Neural cell (in vitro differentiated cells): ENCODE measurements around the gene AHRR. TPM values are rescaled to one million over a fixed set of nuclear protein-coding genes. Genes with fewer than 3 reads are reported as not detected.

Experiments
- H2AFZ ChIP-seq: fragments of 200-600, 300-800 bp; sonication (generic), shearing (Covaris generic); 2 replicates; pipeline ENCODE4 v1.6.0; 2014; ENCODE audit warnings: low read depth, mild to moderate bottlenecking, antibody characterized with exemption, low read length, moderate library complexity
- H3F3A ChIP-seq: fragments of 200-600 bp; shearing (Covaris generic); 2 replicates; pipeline ENCODE4 v1.6.1; 2016; ENCODE audit warnings: mild to moderate bottlenecking, moderate library complexity, mixed read lengths, antibody characterized with exemption, low read length; ENCODE audit not compliant: insufficient read depth, poor library complexity, severe bottlenecking
- H3K27ac ChIP-seq: fragments of 200-600, 300-800 bp; sonication (generic), shearing (Covaris generic); 2 replicates; pipeline ENCODE4 v1.5.1; 2014; ENCODE audit warnings: mild to moderate bottlenecking, low read length, moderate library complexity
- H3K27me3 ChIP-seq: fragments of 300-800, 200-600 bp; sonication (generic), shearing (Covaris generic); 2 replicates; pipeline ENCODE4 v1.6.0; 2014; ENCODE audit warnings: mild to moderate bottlenecking, low read depth, low read length, moderate library complexity; ENCODE audit not compliant: insufficient read depth
- H3K36me3 ChIP-seq: fragments of 300-800, 200-600 bp; sonication (generic), shearing (Covaris generic); 2 replicates; pipeline ENCODE4 v1.5.1; 2014; ENCODE audit warnings: mild to moderate bottlenecking, antibody characterized with exemption, low read length, moderate library complexity; ENCODE audit not compliant: insufficient read depth
- H3K4me2 ChIP-seq: fragments of 300-800, 200-600 bp; sonication (generic), shearing (Covaris generic); 2 replicates; pipeline ENCODE4 v1.6.0; 2014; ENCODE audit warnings: mild to moderate bottlenecking, low read length
- H3K4me3 ChIP-seq: fragments of 300-800, 200-600 bp; sonication (generic), shearing (Covaris generic); 2 replicates; pipeline ENCODE4 v1.5.1; 2014; ENCODE audit warnings: mild to moderate bottlenecking, low read length, moderate library complexity
- H3K79me2 ChIP-seq: fragments of 200-600 bp; shearing (Covaris generic); replicated peaks from 2 replicates; pipeline ENCODE4 v1.6.0; 2014; ENCODE audit warnings: mild to moderate bottlenecking, low read length, moderate library complexity; ENCODE audit not compliant: insufficient read depth
- H3K9ac ChIP-seq: fragments of 300-800, 200-600 bp; sonication (generic), shearing (Covaris generic); 2 replicates; pipeline ENCODE4 v1.6.1; 2016; ENCODE audit warnings: mild to moderate bottlenecking, low read length, mixed read lengths
- H3K9me2 ChIP-seq: fragments of 200-600 bp; shearing (Covaris generic); 2 replicates; pipeline ENCODE4 v1.6.1; 2016; ENCODE audit warnings: mild to moderate bottlenecking, low read length, mixed read lengths; ENCODE audit not compliant: insufficient read depth
- H3K9me3 ChIP-seq: fragments of 200-600, 300-800 bp; sonication (generic), shearing (Covaris generic); 2 replicates; pipeline ENCODE4 v1.6.1; 2016; ENCODE audit warnings: mild to moderate bottlenecking, mixed run types, low read length, moderate library complexity, mixed read lengths
- H4K20me1 ChIP-seq: fragments of 200-600 bp; shearing (Covaris generic); 2 replicates; pipeline ENCODE4 v1.6.1; 2016; ENCODE audit warnings: mild to moderate bottlenecking, mixed run types; ENCODE audit not compliant: insufficient read depth
- CTCF ChIP-seq: fragments of 450-650 bp; IDR thresholded peaks from 2 replicates; pipeline ENCODE4 v1.5.1; 2014; ENCODE audit warnings: antibody characterized with exemption, mild to moderate bottlenecking, moderate library complexity; ENCODE audit not compliant: poor library complexity, severe bottlenecking
- EP300 ChIP-seq: fragments of 450-650 bp; conservative IDR thresholded peaks from 2 replicates; pipeline ENCODE4 v1.6.1; 2014; ENCODE audit warnings: antibody characterized with exemption, mild to moderate bottlenecking, moderate library complexity; ENCODE audit not compliant: poor library complexity, severe bottlenecking
- EZH2 ChIP-seq: fragments of 200-600, 300-800 bp; shearing (Covaris generic), sonication (generic); IDR thresholded peaks from 2 replicates; pipeline ENCODE4 v1.6.1; 2014; ENCODE audit warnings: antibody characterized with exemption, low read length, borderline replicate concordance, mild to moderate bottlenecking; ENCODE audit not compliant: insufficient read depth, poor library complexity, severe bottlenecking
- MXI1 ChIP-seq: fragments of 450-650 bp; conservative IDR thresholded peaks from 2 replicates; pipeline ENCODE4 v1.6.1; 2014; ENCODE audit warnings: antibody characterized with exemption, mild to moderate bottlenecking; ENCODE audit not compliant: poor library complexity, severe bottlenecking
- POLR2AphosphoS5 ChIP-seq: IDR thresholded peaks from 2 replicates; pipeline ENCODE4 v1.6.1; 2012
- RAD21 ChIP-seq: fragments of 450-650 bp; conservative IDR thresholded peaks from 2 replicates; pipeline ENCODE4 v1.6.1; 2014; ENCODE audit warnings: antibody characterized with exemption, mild to moderate bottlenecking, moderate library complexity
- REST ChIP-seq: IDR thresholded peaks from 2 replicates; pipeline ENCODE4 v1.6.1; 2012; ENCODE audit warnings: borderline replicate concordance
- SMC3 ChIP-seq: fragments of 450-650 bp; conservative IDR thresholded peaks from 2 replicates; pipeline ENCODE4 v1.6.1; 2014; ENCODE audit warnings: antibody characterized with exemption, mild to moderate bottlenecking, moderate library complexity; ENCODE audit not compliant: poor library complexity
- TAF1 ChIP-seq: IDR thresholded peaks from 2 replicates; pipeline ENCODE4 v1.6.1; 2012; ENCODE audit warnings: low read depth
- polyA plus RNA-seq: library from polyadenylated mRNA; depleted of rRNA; stranded (reverse); fragments of >200 nt; gene quantifications from 2 replicates; pipeline ENCODE4 v1.2.3, GENCODE V29; 2014

The AHRR gene
- polyA plus RNA-seq, 1 donor from 2014 or later = 0.26 TPM

GRCh38 chr5:429453-430188 lies 108.1 kb downstream of the AHRR start:
- no peaks in the 10 kb centered on the region for H3K9me2 ChIP-seq
- H3K9ac ChIP-seq = no peak overlapping the region
- no peaks in the 10 kb centered on the region for H3F3A ChIP-seq
- H3K4me3 ChIP-seq = no peak overlapping the region
- H2AFZ ChIP-seq = no peak overlapping the region
- no peaks in the 10 kb centered on the region for H3K27me3 ChIP-seq
- no peaks in the 10 kb centered on the region for H4K20me1 ChIP-seq
- no peaks in the 10 kb centered on the region for H3K79me2 ChIP-seq
- no peak overlapping the region for H3K4me2 ChIP-seq
- H3K27ac ChIP-seq = no peak overlapping the region
- no peak for TF ChIP-seq REST
- TF ChIP-seq EP300 = no peak
- no peak for TF ChIP-seq TAF1
- no peak for TF ChIP-seq POLR2AphosphoS5
- TF ChIP-seq CTCF = no peak
- TF ChIP-seq SMC3 = no peak
- TF ChIP-seq MXI1 = no peak
- no peak for TF ChIP-seq RAD21
- no peak for TF ChIP-seq EZH2
- H3K36me3 ChIP-seq = no peaks in the 10 kb centered on the region
- H3K9me3 ChIP-seq = no peaks in the 10 kb centered on the region

GRCh38 chr5:430214-430925 lies 108.9 kb downstream of the AHRR start:
- H3K79me2 ChIP-seq = no peaks in the 10 kb centered on the region
- no peak overlapping the region for H3K4me2 ChIP-seq
- TF ChIP-seq SMC3 (no peak), POLR2AphosphoS5 (no peak), MXI1 (no peak), CTCF (no peak), EP300 (no peak), REST (no peak), RAD21 (no peak), EZH2 (no peak), TAF1 (no peak)
- H4K20me1 ChIP-seq = no peaks in the 10 kb centered on the region
- H3K9ac ChIP-seq = no peak overlapping the region
- no peak overlapping the region for H3K4me3 ChIP-seq
- H3K27me3 ChIP-seq = no peaks in the 10 kb centered on the region
- no peaks in the 10 kb centered on the region for H3K9me2 ChIP-seq
- H3K9me3 ChIP-seq = no peaks in the 10 kb centered on the region
- H3F3A ChIP-seq = no peaks in the 10 kb centered on the region
- no peak overlapping the region for H3K27ac ChIP-seq
- H3K36me3 ChIP-seq = no peaks in the 10 kb centered on the region
- H2AFZ ChIP-seq = no peak overlapping the region
